HG03066 (cell line): ENCODE data around the gene HINT3.
"Not testable (repeated sequence)": the region's sequence is repeated elsewhere in the genome, so short reads cannot be mapped to it uniquely, and the experiment has no call there.

Experiments
- ATAC-seq: cut with Tn5 transposase; IDR thresholded peaks from one replicate; pipeline ENCODE4 v1.9.1; 2021; ENCODE audit warnings: low read depth; ENCODE audit not compliant: unreplicated experiment

The HINT3 gene

GRCh38 chr6:125957845-125958244 is 1.3 kb downstream of the HINT3 start:
- no peak for ATAC-seq

GRCh38 chr6:125959041-125959440 is 2.5 kb downstream of the HINT3 start:
- ATAC-seq = no peak

GRCh38 chr6:125961117-125961516 is 4.5 kb downstream of the HINT3 start:
- no peak for ATAC-seq

- ATAC-seq = no peak
Measured at GRCh38 chr6:125962900-125963497, 6.4 kb downstream of the HINT3 start.

GRCh38 chr6:125963817-125964216 is 7.2 kb downstream of the HINT3 start:
- ATAC-seq = no peak

GRCh38 chr6:125966569-125966968 is 10.0 kb downstream of the HINT3 start:
- no peak for ATAC-seq

- no peak for ATAC-seq
Measured at GRCh38 chr6:125968493-125968892, 11.9 kb downstream of the HINT3 start.

- no peak for ATAC-seq
Measured at GRCh38 chr6:125970760-125971159, 14.2 kb downstream of the HINT3 start.

GRCh38 chr6:125972478-125972877 is 15.9 kb downstream of the HINT3 start:
- ATAC-seq = not testable (repeated sequence)

- peak; percentile 78 for ATAC-seq
Measured at GRCh38 chr6:125974214-125974866, 17.8 kb downstream of the HINT3 start.

GRCh38 chr6:125979101-125979500 is 22.5 kb downstream of the HINT3 start:
- ATAC-seq = no peak

- no peak for ATAC-seq
Measured at GRCh38 chr6:125981571-125982185, 25.1 kb downstream of the HINT3 start.

- no peak for ATAC-seq
Measured at GRCh38 chr6:125983246-125983945, 26.8 kb downstream of the HINT3 start.

- no peak for ATAC-seq
Measured at GRCh38 chr6:125984311-125984710, 27.7 kb downstream of the HINT3 start.

- no peak for ATAC-seq
Measured at GRCh38 chr6:125985522-125985921, 29.0 kb downstream of the HINT3 start.

GRCh38 chr6:125985979-125986300 is 29.4 kb downstream of the HINT3 start:
- no peak for ATAC-seq

GRCh38 chr6:125986301-125987025 is 29.9 kb downstream of the HINT3 start, which contains the start of gene TRMT11:
Gene TRMT11 (plus strand): TSS chr6:125986540. CDS start chr6:125986551, 11 bp downstream.
- peak; percentile 96 for ATAC-seq

GRCh38 chr6:125987026-125987617 is 30.6 kb downstream of the HINT3 start:
- peak; percentile 18 for ATAC-seq

- ATAC-seq = no peak
Measured at GRCh38 chr6:125988280-125988679, 31.7 kb downstream of the HINT3 start.

- ATAC-seq = no peak
Measured at GRCh38 chr6:125989631-125990030, 33.1 kb downstream of the HINT3 start.
